ENCODE data around the gene FAM174A.

Gene FAM174A

DNA sequence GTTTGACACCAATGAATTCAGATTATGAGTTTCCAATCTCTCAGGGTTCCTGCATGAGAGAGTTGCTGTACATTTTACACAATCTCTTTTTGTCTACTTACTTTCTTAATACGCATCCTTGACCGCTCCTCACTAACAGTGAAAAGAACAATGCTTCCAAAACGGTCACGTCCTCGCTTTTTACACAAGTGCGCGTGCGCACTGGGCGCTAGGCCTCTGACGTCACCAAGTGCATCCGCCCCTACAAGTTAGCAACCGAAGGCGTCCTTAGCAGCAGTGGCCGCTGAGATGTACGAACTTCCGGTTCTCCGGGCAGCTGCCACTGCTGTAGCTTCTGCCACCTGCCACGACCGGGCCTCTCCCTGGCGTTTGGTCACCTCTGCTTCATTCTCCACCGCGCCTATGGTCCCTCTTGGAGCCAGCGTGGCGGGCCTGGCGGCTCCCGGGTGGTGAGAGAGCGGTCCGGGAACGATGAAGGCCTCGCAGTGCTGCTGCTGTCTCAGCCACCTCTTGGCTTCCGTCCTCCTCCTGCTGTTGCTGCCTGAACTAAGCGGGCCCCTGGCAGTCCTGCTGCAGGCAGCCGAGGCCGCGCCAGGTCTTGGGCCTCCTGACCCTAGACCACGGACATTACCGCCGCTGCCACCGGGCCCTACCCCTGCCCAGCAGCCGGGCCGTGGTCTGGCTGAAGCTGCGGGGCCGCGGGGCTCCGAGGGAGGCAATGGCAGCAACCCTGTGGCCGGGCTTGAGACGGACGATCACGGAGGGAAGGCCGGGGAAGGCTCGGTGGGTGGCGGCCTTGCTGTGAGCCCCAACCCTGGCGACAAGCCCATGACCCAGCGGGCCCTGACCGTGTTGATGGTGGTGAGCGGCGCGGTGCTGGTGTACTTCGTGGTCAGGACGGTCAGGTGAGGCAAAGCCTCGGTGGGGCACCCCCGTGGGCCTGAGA is at the start of gene FAM174A:
TSS of gene FAM174A (plus strand) at position 315 of the 946 bp plus-strand sequence. CDS start at position 472, 157 bp downstream.
- peak; percentile 95 for DNase-seq

DNA sequence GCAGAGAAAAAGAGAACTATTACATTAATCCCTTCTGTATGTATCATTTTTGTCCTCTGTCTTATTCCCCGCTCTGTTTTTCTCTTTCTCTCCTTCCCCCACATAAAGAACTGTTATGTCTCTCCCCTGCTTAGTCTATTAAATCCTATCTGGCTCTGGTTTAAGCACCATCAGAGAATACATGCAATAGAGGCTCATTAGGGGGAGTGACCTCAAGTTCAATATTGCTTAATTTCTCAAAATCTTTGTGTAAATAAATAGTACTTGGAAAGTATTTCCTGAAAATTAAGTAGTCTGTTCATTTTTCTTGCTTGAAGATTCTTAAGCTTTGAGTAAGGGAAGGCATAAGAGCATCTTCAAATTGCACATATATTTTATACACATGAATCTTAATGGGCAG is 41.2 kb upstream of the FAM174A start:
- DNase-seq = no peak

DNA sequence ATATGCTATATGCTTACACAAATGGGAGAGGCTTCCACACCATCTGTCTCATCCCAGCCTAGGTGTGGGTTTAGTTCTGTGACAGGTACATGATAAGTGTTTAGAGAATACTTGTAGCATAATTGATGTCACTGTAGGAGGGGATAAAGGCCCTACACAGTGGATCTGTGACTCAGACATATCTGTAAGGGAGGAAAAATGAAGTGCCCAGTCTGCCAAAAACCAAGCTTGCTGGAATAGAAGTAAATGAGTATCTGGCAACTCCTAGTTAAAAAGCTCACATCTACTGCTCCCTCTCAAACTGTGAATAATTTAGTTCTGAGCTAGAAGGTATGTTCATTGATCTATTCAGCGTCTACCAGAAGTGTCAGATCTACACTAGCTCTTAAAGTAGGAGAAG is 38.9 kb upstream of the FAM174A start:
- no peak for DNase-seq

GRCh38 chr5:100502684-100503083 is 32.5 kb upstream of the FAM174A start:
- DNase-seq = no peak

- no peak for DNase-seq
These were observed 29.0 kb upstream of the FAM174A start for GRCh38 chr5:100505984-100506670.

DNA sequence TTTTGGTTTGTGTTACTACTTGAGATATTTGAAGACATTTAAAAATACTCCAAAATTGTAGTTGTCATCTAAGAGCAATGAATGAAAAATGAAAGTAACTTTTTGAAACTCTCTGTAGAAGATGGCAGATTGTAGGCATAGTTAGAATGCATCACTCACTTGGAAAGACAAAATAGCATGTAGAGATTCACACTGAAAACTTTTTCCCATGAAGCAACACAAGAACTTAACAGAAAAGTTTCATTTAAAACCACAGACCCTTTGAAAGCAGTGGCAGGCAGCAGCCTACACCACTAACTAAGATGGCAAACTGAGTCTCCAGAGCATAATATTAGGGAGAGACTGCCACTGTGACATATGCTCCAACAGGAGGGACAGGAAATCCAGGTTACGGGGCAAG is 18.9 kb upstream of the FAM174A start:
- DNase-seq = no peak

DNA sequence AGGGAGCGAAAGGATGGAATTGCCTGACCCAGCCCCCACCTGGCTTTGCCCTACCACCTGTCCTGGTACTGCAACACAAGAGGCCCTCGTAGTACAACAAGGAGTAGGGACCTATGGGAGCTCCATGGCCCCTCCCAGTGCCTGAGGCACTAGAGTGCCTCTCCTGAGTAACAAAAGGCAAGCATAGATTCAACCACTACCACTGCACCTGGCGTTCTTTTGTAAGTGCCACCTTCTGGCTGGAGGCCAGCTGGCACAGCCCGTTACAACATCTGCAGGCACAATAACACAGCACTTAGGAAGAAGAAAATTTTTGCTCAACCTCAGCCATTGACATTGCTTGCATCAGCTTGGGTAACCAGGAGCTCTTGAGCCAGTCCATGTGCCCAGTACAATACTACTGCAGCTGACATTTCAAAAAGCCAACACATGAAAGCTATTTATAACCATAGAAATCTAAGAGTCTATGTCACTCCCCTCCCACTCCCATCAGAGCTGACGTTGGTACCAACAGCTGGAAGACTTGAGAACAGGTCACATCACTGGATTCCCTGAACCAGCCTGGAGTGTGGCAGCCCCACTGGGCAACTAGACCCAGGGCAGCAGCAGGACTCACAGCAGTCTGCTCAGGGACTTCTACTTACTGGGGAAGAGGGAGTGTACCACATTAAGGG is 17.7 kb upstream of the FAM174A start:
- DNase-seq = no peak

DNA sequence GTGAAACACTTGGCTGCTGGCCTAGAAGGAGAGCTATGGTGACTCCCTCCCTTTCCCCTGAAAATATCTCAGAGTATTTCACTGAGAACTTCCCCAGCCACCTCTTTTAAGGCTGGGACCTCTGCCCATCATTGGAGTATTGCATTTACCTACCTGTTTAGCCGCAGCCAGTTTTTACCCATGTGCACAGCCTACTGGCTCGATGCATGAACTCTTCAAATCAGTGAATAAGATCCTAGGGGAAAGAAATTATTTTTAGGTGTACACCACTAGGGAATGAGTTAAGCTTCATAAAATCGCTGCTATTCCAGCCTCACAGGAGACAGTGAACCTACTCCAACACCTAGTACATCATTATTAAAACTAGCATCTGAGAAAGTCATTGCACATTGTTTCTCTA is 16.8 kb upstream of the FAM174A start:
- no peak for DNase-seq

DNA sequence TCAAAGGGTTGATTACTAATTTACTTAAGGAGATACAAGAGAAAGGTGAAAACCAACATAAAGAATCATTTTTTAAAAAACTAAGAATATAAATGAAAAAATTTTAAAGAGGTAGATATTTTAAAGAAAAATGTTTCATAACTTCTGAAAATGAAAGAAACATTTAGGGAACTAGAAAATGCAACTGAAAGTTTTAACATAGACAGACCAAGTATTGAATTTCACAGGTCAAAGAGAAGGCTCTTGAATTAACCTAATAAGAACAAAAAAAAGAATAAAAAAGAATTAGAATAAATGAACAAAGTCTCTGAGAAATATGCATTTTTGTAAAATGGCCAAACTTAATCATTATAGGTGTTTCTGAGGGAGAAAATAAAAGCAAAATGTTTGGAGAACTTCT is 16.1 kb upstream of the FAM174A start:
- DNase-seq = no peak

DNA sequence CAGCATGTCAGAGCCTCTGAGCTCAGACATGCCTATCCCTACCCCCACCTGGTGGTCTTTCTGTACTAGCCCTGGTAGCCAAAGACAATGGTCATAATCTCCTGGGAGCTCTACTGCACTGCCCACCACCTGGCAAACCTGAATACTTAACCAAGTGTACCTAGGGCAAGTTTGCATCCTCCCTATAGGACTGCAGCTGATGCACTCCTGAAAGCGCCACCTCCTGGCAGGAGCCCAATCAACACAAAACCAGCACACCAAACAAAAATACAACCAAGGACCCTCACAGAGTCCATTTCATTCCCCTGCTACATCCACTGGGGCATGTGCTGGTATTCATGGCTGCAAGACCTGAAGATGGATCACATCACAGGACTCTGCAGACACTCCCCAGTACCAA is 14.8 kb upstream of the FAM174A start:
- DNase-seq = no peak

DNA sequence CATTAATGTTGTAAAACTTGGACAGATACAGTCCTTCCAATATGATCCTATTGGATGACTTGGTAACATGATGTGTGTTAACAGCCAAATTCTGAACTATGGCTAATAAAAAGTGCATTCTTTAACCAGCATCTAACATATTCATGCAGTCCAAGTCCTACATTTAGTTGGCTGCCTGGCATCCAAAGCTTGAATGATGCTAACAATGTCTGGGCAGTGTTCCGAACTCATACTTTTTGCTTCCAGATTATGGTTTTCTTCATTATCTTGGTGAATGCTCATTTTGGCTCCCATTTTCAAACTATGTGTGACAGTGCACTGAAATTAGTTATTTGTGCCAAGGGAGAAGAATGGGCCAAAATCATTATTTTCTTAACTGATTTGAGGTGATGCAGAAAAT is 2.8 kb downstream of the FAM174A start:
- DNase-seq = no peak

DNA sequence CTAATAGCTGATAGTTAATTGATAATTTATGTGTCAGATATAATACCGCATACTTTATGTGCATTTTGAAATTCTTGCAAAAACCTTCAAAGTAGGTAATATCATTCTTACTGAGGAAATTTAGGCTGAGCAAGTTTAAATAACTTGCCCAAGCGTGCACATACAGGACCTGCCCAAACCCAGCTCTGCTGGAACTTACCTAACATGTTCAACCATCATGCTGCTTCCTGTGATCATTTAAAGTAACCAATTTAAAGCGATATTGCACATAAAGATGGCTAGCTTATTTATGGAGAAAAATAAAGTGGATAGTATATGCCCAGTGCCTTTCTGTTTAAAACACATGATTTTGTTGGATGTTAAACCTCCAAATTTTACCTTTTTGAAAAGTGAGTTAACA is 4.3 kb downstream of the FAM174A start:
- no peak for DNase-seq

GRCh38 chr5:100542086-100542485 is 6.9 kb downstream of the FAM174A start:
- no peak for DNase-seq

GRCh38 chr5:100546001-100546400 is 10.8 kb downstream of the FAM174A start:
- DNase-seq = no peak

GRCh38 chr5:100550531-100551051 is 15.4 kb downstream of the FAM174A start:
- DNase-seq = no peak

GRCh38 chr5:100551183-100551582 is 16.0 kb downstream of the FAM174A start:
- no peak for DNase-seq

DNA sequence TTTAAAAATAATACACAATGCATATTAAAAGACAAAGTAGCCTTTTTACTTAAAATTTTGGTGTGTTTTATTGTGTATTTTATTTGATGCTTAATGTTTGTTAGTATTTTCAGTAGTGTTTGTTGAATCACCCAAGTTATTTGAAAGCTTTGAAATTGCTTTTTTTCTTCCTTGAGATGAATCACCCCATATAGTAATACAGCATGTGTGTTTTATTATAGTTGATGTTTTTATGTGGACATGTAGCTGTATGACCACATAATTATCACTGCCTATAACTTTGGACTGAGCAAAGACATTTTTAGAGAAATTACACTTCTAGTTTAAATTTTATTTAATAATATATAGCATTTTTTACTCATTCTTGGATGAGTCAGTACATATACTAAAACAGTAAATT is 18.0 kb downstream of the FAM174A start:
- no peak for DNase-seq

- no peak for DNase-seq
These were observed 25.7 kb downstream of the FAM174A start for GRCh38 chr5:100560860-100561259.

- no peak for DNase-seq
These were observed 27.6 kb downstream of the FAM174A start for GRCh38 chr5:100562821-100563220.

DNA sequence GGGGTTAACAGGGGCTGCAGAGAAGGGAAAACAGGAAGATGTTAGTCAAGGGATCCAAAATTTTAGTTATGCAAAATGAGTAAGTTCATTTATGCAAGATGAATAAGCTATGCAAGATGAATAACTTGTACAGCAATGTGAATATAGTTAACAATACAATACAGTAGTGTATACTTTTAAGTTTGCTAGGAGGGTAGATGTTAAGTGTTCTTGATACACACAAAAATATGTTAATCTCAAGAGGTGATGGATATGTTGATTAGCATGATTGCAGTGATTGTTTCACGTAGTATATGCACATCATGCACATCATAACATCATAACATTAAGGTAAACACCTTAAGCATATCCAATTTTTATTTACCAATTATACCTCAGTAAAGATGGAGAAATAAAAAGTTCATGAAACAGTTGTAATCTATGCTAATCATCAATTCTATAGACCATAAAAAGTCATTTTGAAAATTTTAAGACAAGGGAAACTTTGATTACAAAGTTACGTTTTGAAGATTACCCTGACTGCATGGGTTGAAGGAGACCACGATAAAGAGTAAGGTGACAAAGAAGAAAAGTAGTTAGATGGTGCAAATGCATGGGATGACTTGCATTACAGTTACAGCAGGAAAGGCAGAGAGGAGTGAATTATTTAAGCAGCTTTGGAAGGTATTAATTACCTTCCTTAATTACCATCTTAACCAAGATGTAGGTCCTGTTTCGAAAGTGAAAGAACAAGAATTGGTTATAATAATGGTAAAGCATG is 31.4 kb downstream of the FAM174A start:
- peak; percentile 4 for DNase-seq

GRCh38 chr5:100574716-100575115 is 39.5 kb downstream of the FAM174A start:
- DNase-seq = no peak

GRCh38 chr5:100575815-100576214 is 40.6 kb downstream of the FAM174A start:
- no peak for DNase-seq

All from CD4-positive, alpha-beta T cell treated with Interleukin-21 for 1 hour (primary cell).